Measurements from ENCODE around the gene ALAS1.

ALAS1 gene

DNA sequence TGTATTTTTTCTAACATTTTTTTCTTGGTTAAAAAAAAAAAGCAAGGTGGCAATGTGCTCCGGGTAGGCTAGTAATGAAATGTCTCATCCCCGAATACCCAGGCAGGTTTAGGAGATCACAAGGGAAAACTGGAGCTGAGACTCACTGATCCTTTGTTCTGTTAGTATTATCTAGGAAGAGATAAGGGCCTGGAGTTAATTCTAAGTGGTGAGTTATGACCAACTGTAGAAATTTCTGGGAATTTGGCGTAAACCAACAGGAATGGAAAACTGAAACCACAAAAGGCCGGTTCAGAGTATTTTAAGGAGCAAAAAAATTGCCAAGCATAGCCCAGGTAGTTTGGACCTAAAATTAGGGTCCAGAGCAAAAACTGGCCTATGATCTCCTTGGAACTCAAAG lies 60.0 kb downstream of the ALAS1 start:
- CTCF ChIA-PET, result interaction anchor here (0.8 to 1.5 kb wide), 3 partner anchors 12 to 37 kb away, joined by 3 to 4 read pairs (median 4); no protein-coding TSS in a partner anchor
- peaks cover 98% of the 10 kb centered on the region for H3K4me1 Mint-ChIP-seq
- H3K36me3 Mint-ChIP-seq, result peaks cover 94% of the 10 kb centered on the region
- H3K27ac Mint-ChIP-seq, result peak overlapping the region; percentile 37
- no peak overlapping the region for H3K4me3 Mint-ChIP-seq
- H3K27me3 Mint-ChIP-seq, result no peaks in the 10 kb centered on the region
- DNase-seq, result no peak
- no peaks in the 10 kb centered on the region for H3K9me3 Mint-ChIP-seq

DNA sequence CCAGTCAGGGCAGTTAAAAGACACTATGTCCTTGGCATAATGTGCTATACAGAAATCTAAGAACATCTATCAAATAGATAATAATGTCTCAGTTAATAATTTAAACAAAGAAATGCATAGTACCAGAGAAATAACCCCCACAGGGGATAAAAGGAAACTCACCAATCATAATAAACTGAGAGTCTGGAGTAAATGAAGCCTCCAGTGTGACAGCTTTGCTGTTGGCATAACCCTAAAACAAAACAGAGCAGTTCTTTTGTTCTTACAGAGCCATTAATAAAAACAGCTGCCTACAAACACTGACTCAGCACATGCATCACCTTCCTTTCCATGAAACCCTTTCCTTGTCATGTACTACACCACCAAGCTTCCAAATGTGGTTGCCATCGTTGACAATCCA lies 61.1 kb downstream of the ALAS1 start:
- H3K27ac Mint-ChIP-seq, result no peak overlapping the region
- H3K36me3 Mint-ChIP-seq, result peaks cover 96% of the 10 kb centered on the region
- no peak overlapping the region for H3K4me3 Mint-ChIP-seq
- peaks cover 98% of the 10 kb centered on the region for H3K4me1 Mint-ChIP-seq
- no peak for DNase-seq
- CTCF ChIA-PET, result interaction anchor here (0.6 to 3.0 kb wide), 5 partner anchors 12 to 80 kb away, joined by 3 to 11 read pairs (median 3); no protein-coding TSS in a partner anchor
- no peaks in the 10 kb centered on the region for H3K27me3 Mint-ChIP-seq
- no peaks in the 10 kb centered on the region for H3K9me3 Mint-ChIP-seq

DNA sequence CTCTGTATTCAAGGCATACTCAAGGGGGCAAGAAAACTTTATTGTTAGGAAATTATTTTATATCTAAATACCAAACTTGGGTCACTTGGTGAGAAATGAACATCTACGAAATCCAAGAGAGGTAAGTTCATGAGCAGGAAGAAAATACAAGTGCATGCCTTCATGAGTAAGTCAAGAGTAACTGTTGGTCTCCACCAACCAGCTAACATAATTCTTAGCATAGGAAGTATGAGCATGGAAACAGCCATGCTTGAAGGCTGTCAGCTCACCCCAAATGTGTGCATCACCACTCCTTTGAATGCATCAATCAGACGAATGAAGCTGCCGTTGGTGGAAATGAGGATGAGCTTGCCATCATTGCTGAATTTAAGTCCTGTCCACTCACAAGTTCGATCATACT lies 61.5 kb downstream of the ALAS1 start:
- DNase-seq, result peak; percentile 17
- CTCF ChIA-PET, result interaction anchor here (0.9 to 3.0 kb wide), 4 partner anchors 11 to 39 kb away, joined by 3 to 11 read pairs (median 3); partner anchors contain the start of gene WDR82
- H3K4me1 Mint-ChIP-seq, result peaks cover 98% of the 10 kb centered on the region
- H3K27ac Mint-ChIP-seq, result no peak overlapping the region
- peaks cover 96% of the 10 kb centered on the region for H3K36me3 Mint-ChIP-seq
- no peaks in the 10 kb centered on the region for H3K9me3 Mint-ChIP-seq
- no peaks in the 10 kb centered on the region for H3K27me3 Mint-ChIP-seq
- H3K4me3 Mint-ChIP-seq, result no peak overlapping the region

DNA sequence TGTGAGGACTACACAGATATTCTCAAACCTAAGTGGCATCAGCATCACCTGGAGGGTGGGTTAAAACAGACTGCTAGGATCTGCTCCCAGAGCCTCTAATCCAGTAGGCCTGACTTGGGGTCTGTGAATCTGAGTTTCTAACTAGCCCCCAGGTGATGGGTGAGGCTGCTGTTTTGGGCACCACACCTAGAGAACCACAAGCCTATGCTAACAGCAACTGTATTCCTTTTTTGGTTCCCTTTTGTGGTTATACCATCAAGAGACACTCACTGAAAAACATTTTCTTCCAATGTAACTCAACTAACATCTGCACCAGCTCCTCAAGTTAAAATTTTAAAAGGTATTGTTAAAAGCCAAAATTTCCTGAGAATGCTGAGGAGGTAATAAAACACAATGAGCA lies 64.5 kb downstream of the ALAS1 start:
- CTCF ChIA-PET, result interaction anchor here (0.9 to 2.5 kb wide), 6 partner anchors 8 to 77 kb away, joined by 3 to 10 read pairs (median 5); partner anchors contain the start of gene WDR82
- DNase-seq, result no peak
- Mint-ChIP-seq H3K4me3 (peak overlapping the region; percentile 31), H3K27me3 (no peaks in the 10 kb centered on the region), H3K36me3 (peaks cover 91% of the 10 kb centered on the region), H3K9me3 (no peaks in the 10 kb centered on the region), H3K4me1 (peaks cover 91% of the 10 kb centered on the region), H3K27ac (peak overlapping the region; percentile 67)

Data from activated naive CD4-positive, alpha-beta T cell treated with anti-CD3 and anti-CD28 coated beads, Interleukin-2, amount 10 ng/mL, durations not matched to agents 7 days and 5 days (primary cell).